Measurements from ENCODE around the gene AOC1.

The AOC1 gene

DNA sequence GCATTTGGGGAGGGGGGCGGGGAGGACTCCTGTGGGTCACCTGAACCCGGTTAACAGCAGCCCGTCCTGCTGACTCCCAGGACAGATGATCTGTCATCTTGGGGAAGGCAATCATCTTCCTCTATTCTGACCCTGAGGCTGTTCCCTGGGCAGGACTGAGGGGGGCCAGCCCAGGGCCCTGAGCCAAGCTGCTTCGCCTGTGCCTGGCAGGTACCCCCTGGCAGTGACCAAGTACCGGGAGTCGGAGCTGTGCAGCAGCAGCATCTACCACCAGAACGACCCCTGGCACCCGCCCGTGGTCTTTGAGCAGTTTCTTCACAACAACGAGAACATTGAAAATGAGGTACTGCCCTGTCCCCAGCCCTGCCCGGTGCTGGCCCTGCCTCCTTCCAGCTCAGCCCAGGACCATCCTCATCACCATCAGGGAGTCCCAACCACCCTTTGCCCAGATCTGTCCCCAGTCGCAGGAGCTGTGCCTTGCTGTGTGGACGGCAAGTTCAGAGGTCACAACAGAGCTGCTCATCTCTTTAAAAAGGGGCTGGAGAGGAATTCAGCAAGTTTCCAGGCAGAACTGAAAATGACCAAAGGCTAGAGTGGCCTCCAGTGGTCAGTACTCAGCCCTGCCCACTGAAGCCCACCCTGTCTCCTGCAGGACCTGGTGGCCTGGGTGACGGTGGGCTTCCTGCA is 8.1 kb downstream of the AOC1 start:
- TF ChIP-seq, protein P1, sequence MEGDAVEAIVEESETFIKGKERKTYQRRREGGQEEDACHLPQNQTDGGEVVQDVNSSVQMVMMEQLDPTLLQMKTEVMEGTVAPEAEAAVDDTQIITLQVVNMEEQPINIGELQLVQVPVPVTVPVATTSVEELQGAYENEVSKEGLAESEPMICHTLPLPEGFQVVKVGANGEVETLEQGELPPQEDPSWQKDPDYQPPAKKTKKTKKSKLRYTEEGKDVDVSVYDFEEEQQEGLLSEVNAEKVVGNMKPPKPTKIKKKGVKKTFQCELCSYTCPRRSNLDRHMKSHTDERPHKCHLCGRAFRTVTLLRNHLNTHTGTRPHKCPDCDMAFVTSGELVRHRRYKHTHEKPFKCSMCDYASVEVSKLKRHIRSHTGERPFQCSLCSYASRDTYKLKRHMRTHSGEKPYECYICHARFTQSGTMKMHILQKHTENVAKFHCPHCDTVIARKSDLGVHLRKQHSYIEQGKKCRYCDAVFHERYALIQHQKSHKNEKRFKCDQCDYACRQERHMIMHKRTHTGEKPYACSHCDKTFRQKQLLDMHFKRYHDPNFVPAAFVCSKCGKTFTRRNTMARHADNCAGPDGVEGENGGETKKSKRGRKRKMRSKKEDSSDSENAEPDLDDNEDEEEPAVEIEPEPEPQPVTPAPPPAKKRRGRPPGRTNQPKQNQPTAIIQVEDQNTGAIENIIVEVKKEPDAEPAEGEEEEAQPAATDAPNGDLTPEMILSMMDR (IDR thresholded peaks at IDR 0.05; ENCODE audit: unreplicated experiment in 3 of 3): peak in 1 of 3 experiments; percentile 22
- Mint-ChIP-seq H3K27ac (no peak overlapping the region), H3K9me3 (no peaks in the 10 kb centered on the region), H3K27me3 (ENCODE audit: low read depth) (peaks cover 5% of the 10 kb centered on the region), H3K4me3 (no peak overlapping the region), H3K4me1 (no peaks in the 10 kb centered on the region), H3K36me3 (ENCODE audit: low read depth) (no peaks in the 10 kb centered on the region)

DNA sequence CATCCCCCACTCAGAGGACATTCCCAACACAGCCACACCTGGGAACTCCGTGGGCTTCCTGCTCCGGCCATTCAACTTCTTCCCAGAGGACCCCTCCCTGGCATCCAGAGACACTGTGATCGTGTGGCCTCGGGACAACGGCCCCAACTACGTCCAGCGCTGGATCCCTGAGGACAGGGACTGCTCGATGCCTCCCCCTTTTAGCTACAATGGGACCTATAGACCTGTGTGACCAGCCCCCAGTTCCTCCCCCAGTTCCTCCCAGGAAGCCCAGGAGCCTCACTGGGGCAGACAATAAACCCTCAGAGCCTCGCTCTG is 8.6 kb downstream of the AOC1 start:
- Mint-ChIP-seq H3K4me1 (no peaks in the 10 kb centered on the region), H3K36me3 (ENCODE audit: low read depth) (no peaks in the 10 kb centered on the region), H3K9me3 (no peaks in the 10 kb centered on the region), H3K27me3 (ENCODE audit: low read depth) (peaks cover 2% of the 10 kb centered on the region), H3K27ac (no peak overlapping the region), H3K4me3 (no peak overlapping the region)
- TF ChIP-seq, protein P1 (IDR thresholded peaks at IDR 0.05; ENCODE audit: unreplicated experiment in 3 of 3): no peak

DNA sequence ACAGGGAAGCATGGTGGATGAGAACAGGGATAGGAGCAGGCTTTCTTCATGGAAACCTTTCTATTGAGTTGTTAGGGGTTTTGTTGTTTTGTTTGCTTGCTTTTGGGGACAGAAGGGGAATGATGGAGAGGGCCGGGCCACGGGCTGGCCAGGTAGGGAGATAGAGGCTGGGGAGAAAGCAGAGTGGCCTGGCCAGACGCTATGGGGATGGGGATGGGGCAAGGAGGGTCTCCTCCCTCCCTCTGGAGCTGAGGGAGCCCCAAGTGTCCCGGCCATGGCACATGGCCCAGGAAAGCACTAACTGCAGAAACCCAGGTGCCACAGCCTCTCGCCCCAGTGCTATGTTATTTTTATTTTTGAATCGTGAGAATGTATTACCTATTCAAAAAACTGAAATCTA is 10.0 kb downstream of the AOC1 start:
- TF ChIP-seq, protein P1 (IDR thresholded peaks at IDR 0.05; ENCODE audit: unreplicated experiment in 3 of 3): no peak
- Mint-ChIP-seq H3K9me3 (no peaks in the 10 kb centered on the region), H3K4me3 (no peak overlapping the region), H3K36me3 (ENCODE audit: low read depth) (no peaks in the 10 kb centered on the region), H3K27ac (no peak overlapping the region), H3K27me3 (ENCODE audit: low read depth) (no peaks in the 10 kb centered on the region), H3K4me1 (no peaks in the 10 kb centered on the region)

DNA sequence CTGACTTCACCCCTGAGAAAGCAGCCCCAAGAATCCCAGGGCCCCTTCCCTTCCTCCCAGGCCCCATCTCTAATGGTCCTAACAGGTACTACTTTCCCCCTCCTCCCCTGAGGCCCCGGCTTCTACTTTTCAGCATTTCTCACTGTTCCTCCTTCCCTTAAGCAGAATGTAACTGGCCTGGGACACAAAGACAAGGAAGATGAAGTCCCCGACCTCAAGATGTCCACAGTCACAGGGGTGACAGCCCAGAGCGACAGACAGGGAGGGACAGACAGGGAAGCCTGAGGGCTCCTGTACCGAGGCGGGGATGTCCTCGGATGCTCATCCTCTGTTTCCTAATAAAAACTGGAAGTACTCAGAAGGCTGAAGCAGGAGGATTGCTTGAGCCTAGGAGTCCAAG is 11.6 kb downstream of the AOC1 start:
- no peaks in the 10 kb centered on the region for H3K9me3 Mint-ChIP-seq
- H3K4me3 Mint-ChIP-seq: no peak overlapping the region
- H3K36me3 Mint-ChIP-seq (ENCODE audit: low read depth): no peaks in the 10 kb centered on the region
- no peaks in the 10 kb centered on the region for H3K4me1 Mint-ChIP-seq
- H3K27me3 Mint-ChIP-seq (ENCODE audit: low read depth): no peaks in the 10 kb centered on the region
- TF ChIP-seq, protein P1 (IDR thresholded peaks at IDR 0.05; ENCODE audit: unreplicated experiment in 3 of 3): no peak
- H3K27ac Mint-ChIP-seq: no peak overlapping the region

DNA sequence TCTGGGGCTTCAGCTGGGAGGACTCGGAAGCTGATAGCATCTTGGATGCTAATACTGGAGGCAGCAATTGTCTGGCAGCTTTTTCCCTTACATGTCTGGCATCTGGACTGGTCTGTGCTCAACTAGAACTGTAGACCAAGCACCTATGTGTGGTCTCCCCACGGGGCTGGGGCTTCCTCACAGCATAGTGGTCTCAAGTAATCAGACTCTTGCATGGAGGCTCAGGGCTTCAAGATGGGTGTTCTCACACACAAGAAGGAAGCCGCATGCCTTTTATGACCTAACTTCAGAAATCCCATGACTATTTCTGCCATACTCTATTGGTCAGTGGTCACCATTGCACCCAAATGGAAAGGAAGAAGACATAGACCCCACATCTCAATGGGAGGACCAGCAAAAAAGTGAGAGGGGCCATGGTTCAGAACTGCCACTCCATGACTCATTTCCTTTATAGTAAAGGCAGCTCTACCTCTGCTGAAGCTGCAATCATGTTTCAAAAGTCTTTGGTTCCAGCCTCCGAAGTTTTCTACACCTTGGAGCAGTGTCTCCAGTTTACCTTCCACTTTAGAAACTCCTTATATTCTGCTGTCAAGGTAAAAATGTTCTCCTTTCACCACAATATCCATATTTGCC is 14.7 kb downstream of the AOC1 start:
- Mint-ChIP-seq H3K27ac (no peak overlapping the region), H3K27me3 (ENCODE audit: low read depth) (no peaks in the 10 kb centered on the region), H3K4me3 (no peak overlapping the region), H3K9me3 (peaks cover 3% of the 10 kb centered on the region), H3K36me3 (ENCODE audit: low read depth) (no peaks in the 10 kb centered on the region), H3K4me1 (no peaks in the 10 kb centered on the region)
- TF ChIP-seq, protein P1 (IDR thresholded peaks at IDR 0.05; ENCODE audit: unreplicated experiment in 3 of 3): no peak

DNA sequence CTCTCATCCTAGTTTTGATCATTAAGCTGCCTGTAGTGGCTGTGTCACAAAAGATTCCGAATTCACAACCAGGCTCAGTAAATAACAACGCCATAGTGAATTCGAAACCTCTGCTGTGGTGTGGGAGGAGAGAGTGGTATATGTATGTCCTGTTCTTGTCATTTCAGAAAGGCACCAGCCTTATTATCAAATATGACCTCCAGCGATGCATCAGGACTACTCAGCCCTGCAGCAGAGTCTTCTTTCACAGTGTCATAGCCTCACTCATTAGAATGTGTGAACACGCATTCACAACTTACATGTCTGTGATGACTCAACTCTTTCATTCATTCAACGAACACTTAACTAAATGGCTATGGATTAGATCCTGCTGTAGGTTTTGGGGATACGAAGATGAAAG is 15.3 kb downstream of the AOC1 start:
- Mint-ChIP-seq H3K27me3 (ENCODE audit: low read depth) (no peaks in the 10 kb centered on the region), H3K36me3 (ENCODE audit: low read depth) (no peaks in the 10 kb centered on the region), H3K4me1 (no peaks in the 10 kb centered on the region), H3K4me3 (no peak overlapping the region), H3K9me3 (peaks cover 4% of the 10 kb centered on the region), H3K27ac (no peak overlapping the region)
- TF ChIP-seq, protein P1 (IDR thresholded peaks at IDR 0.05; ENCODE audit: unreplicated experiment in 3 of 3): no peak
